ENCODE data around the gene SPACA7. TPM values are rescaled to one million over a fixed set of nuclear protein-coding genes. Genes with fewer than 3 reads are reported as not detected.

Gene SPACA7, protein sequence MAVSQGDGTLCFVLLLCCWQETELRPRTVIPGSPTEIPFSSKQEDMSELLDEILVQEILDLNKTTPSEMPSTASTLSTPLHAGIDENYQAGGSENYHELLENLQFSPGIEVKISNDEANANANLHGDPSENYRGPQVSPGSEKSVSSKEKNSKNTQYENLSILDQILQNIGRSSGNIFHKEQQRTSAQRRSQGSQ
- total RNA-seq, result not detected
- not detected for polyA plus RNA-seq (2013, experiment 1 of 2)
- polyA plus RNA-seq (2013, experiment 2 of 2), result not detected
- total RNA-seq, result 0 to 0.08 (median 0) reads per million in 172 experiments

- ChIA-PET CTCF (no interaction called here), POLR2A (no interaction called here)
- Mint-ChIP-seq H3K4me3 (no peak within 1 kb of the TSS), H3K4me1 (ENCODE audit: low read depth) (peaks cover 3% of the 10 kb centered on the region), H3K9me3 (no peaks in the 10 kb centered on the region), H3K27me3 (peaks cover 43% of the 10 kb centered on the region), H3K27ac (no peak within 1 kb of the TSS), H3K36me3 (ENCODE audit: low read depth) (no peaks in the 10 kb centered on the region)
- no peaks in the 10 kb centered on the region for H3K36me3 ChIP-seq (ENCODE audit: insufficient read depth, low read length)
- ATAC-seq (ENCODE audit: poor library complexity) (no peak), DNase-seq (no peak)
- no peak for TF ChIP-seq CTCF (IDR thresholded peaks at IDR 0.05)
- H3K4me1 ChIP-seq (ENCODE audit: insufficient read depth, low read length), result no peaks in the 10 kb centered on the region
- no peak within 1 kb of the TSS for H3K27ac ChIP-seq (ENCODE audit: low read depth in 1 of 2, low read length in 2 of 2)
- peaks cover 0 to 9% of the 10 kb centered on the region in 2 experiments for H3K9me3 ChIP-seq (ENCODE audit: control insufficient read depth in 1 of 2, insufficient read depth in 1 of 2, low read length in 2 of 2)
- intact Hi-C loops (cut with DNase I, micrococcal nuclease), result no loop called here
- no peak within 1 kb of the TSS for H3K4me3 ChIP-seq (ENCODE audit: low read length)
- H3K27me3 ChIP-seq (ENCODE audit: control insufficient read depth in 1 of 2, insufficient read depth in 2 of 2, low read length in 2 of 2), result peaks cover 0 to 5% of the 10 kb centered on the region in 2 experiments
Observed at GRCh38 chr13:112376050-112376681, at the start of gene SPACA7. TSS of gene SPACA7 (plus strand) at chr13:112376355. CDS start at chr13:112376386, 31 bp downstream.

DNA sequence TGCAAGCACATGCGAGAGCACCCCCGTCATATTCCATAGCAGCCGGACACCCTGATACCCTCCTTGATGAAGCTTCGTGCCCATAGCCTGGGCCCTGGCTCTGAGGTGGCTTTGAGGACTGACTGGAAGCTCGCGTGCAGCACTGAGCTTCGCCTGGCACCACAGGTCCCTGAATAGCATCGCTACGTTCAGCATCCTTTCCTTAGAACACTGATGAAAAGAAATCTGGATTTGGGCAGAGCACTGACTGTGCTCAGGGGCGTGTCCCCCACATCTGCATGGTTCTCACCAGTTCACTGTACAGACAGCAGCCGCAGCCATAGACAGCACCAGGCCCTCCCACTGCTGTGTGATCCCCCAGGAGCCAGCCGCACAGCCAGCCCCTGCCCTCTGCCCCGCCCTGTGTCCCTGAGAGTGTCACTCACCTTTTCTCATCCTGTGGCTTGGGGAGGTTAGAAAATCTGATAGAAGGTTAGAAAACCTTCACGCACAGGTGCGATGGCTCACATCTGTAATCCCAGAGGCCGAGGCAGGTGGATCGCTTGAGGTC, 49.3 kb upstream of the SPACA7 start:
- H3K9me3 Mint-ChIP-seq, result no peaks in the 10 kb centered on the region
- Histone ChIP-seq H3K4me1 (ENCODE audit: insufficient read depth, low read length) (no peaks in the 10 kb centered on the region), H3K4me3 (ENCODE audit: low read length) (no peak overlapping the region), H3K27me3 (ENCODE audit: control insufficient read depth in 1 of 2, insufficient read depth in 2 of 2, low read length in 2 of 2) (peaks cover 6 to 8% of the 10 kb centered on the region in 2 experiments), H3K27ac (ENCODE audit: low read depth in 1 of 2, low read length in 2 of 2) (no peak overlapping the region), H3K9me3 (ENCODE audit: control insufficient read depth in 1 of 2, insufficient read depth in 1 of 2, low read length in 2 of 2) (peaks cover 0 to 26% of the 10 kb centered on the region in 2 experiments), H3K36me3 (ENCODE audit: insufficient read depth, low read length) (no peaks in the 10 kb centered on the region)
- H3K27ac Mint-ChIP-seq, result no peak overlapping the region
- peaks cover 46% of the 10 kb centered on the region for H3K27me3 Mint-ChIP-seq
- ChIA-PET CTCF (no interaction called here), POLR2A (no interaction called here)
- H3K36me3 Mint-ChIP-seq (ENCODE audit: low read depth), result no peaks in the 10 kb centered on the region
- DNase-seq (no peak), ATAC-seq (ENCODE audit: poor library complexity) (no peak)
- intact Hi-C loops (cut with DNase I, micrococcal nuclease), result no loop called here
- no peak for TF ChIP-seq CTCF (IDR thresholded peaks at IDR 0.05)
- no peaks in the 10 kb centered on the region for H3K4me1 Mint-ChIP-seq (ENCODE audit: low read depth)
- H3K4me3 Mint-ChIP-seq, result no peak overlapping the region

- peaks cover 57% of the 10 kb centered on the region for H3K27me3 Mint-ChIP-seq
- no peak overlapping the region for H3K4me3 ChIP-seq (ENCODE audit: low read length)
- CTCF ChIA-PET, result no interaction called here
- no peak overlapping the region for H3K4me3 Mint-ChIP-seq
- DNase-seq (no peak), ATAC-seq (ENCODE audit: poor library complexity) (no peak)
- H3K4me1 ChIP-seq (ENCODE audit: insufficient read depth, low read length), result no peaks in the 10 kb centered on the region
- intact Hi-C loops (cut with DNase I, micrococcal nuclease), result no loop called here
- H3K36me3 ChIP-seq (ENCODE audit: insufficient read depth, low read length), result no peaks in the 10 kb centered on the region
- H3K27ac ChIP-seq (ENCODE audit: low read depth in 1 of 2, low read length in 2 of 2), result no peak overlapping the region
- no peaks in the 10 kb centered on the region for H3K4me1 Mint-ChIP-seq (ENCODE audit: low read depth)
- no peak for TF ChIP-seq CTCF (IDR thresholded peaks at IDR 0.05)
- H3K9me3 ChIP-seq (ENCODE audit: control insufficient read depth in 1 of 2, insufficient read depth in 1 of 2, low read length in 2 of 2), result peaks cover 0 to 39% of the 10 kb centered on the region in 2 experiments
- POLR2A ChIA-PET, result no interaction called here
- no peak overlapping the region for H3K27ac Mint-ChIP-seq
- H3K9me3 Mint-ChIP-seq, result no peaks in the 10 kb centered on the region
- H3K36me3 Mint-ChIP-seq (ENCODE audit: low read depth), result no peaks in the 10 kb centered on the region
- H3K27me3 ChIP-seq (ENCODE audit: control insufficient read depth in 1 of 2, insufficient read depth in 2 of 2, low read length in 2 of 2), result peaks cover 20 to 23% of the 10 kb centered on the region in 2 experiments
Observed at GRCh38 chr13:112328936-112329335, 47.2 kb upstream of the SPACA7 start.
